Epidermal melanocyte (primary cell): ENCODE data around the gene CD69.
"Not testable (repeated sequence)": the region's sequence is repeated elsewhere in the genome, so short reads cannot be mapped to it uniquely, and the experiment has no call there.

Experiments used
- DNase-seq: peaks from one replicate; pipeline ENCODE4 v3.0.0; 2011; ENCODE audit warnings: low spot score; ENCODE audit not compliant: insufficient read length

CD69 gene

DNA sequence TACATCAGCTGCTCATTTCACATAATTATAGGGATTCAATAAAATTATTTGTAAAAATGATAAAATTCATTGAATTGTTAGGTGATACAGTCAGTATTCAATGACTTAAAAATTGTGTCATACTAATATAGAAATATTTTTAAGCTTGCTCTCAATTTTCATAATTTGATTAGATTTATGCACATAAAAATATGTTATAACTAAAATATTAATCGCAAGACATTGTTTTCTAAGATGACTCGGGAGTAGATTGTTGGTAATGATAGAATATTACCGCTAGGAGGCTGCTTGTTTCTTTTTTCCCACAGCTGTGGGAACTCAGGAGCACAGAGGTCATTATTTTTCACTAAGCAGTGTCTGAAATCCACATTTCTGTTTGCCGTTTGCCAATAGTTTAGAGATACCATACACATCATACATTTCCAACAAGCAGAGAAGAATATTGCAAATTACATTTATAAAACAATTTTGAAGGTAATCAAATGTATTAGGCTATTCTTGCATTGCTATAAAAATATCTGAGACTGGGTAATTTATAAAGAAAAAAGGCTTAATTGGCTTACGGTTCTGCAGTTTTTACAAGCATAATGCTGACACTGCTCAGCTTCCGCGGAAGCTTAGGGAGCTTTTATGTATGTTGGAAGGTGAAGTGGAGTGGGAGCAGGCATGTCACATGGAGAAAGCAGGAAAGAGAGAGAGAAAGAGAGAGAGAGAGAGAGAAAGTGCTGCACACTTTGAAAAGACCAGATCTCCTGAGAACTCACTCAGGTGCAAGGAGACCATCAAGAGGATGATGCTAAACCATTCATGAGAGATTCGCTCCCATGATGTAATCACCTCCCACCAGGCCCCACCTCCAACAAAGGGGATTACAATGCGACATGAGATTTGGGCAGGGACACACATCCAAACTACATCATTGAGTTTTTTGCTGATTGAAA, 9.2 kb downstream of the CD69 start:
- no peak for DNase-seq

DNA sequence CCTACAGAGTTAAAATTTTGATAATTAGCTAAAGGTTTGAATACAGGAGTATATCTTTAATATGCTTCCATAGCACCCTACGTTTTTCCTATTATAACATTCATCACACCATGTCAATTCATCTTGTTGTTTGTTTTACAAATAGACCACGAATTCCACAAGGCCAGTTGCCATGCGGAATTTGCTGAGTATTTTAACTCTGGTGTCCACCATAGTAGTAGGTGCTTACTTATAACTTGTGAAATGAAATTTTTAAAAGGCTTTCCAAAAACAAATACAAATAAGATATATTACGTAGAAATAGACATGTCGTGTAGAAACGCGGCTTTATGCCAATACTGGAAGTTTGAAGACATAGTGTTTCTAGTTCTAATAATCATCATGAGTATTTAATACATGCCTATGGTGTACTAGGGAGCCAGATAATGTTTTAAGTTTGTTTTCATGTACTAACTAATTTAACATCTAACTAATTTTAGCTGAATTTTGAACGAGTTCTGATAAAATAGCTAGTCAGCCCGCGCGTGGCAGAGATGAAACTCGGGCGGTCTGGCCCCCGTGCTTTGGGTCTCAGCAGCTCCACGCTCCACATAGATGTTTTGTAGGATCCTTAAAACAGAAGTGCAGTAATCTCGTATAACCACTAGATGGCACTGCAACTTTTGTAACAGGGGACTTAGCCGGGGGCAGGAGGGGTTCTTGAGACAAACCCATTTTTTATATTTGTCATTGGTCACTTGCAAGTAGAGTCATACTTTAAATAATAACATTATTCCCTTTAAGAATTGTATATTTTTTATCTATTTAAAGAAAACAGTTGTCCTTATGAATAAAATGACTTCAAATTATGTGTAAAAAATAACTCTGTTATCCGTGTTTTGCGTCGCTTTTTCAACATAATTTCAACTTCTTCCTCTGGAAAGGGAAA, 10.2 kb downstream of the CD69 start:
- DNase-seq, result peak; percentile 47

- no peak for DNase-seq
Observed at GRCh38 chr12:9749640-9750039, 11.1 kb downstream of the CD69 start.

DNA sequence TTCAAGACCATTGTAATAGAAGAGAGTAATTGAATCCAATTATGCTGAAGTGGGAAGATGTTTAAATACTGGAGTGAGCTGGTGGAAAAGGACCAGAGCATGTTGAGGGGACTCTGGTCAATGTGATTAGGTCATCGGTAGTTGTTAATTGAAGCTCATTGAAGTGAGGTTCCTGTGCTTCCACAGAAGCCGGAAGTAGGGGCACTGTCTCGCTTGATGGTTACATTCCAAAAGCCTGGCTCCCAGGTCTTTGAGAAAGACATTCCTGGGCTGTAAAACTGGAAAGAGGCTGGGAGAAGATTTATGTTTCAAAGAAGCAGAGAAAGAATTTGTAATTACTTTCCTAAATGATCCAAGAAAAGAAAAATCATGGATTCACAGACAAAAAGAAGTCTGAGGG, 15.5 kb downstream of the CD69 start:
- DNase-seq, result no peak

GRCh38 chr12:9742661-9743060, 18.0 kb downstream of the CD69 start:
- DNase-seq, result no peak

- no peak for DNase-seq
Observed at GRCh38 chr12:9741726-9742125, 19.0 kb downstream of the CD69 start.

- DNase-seq, result no peak
Observed at GRCh38 chr12:9740106-9740750, 20.5 kb downstream of the CD69 start.

GRCh38 chr12:9739404-9740105, 21.1 kb downstream of the CD69 start:
- DNase-seq, result not testable (repeated sequence)

DNA sequence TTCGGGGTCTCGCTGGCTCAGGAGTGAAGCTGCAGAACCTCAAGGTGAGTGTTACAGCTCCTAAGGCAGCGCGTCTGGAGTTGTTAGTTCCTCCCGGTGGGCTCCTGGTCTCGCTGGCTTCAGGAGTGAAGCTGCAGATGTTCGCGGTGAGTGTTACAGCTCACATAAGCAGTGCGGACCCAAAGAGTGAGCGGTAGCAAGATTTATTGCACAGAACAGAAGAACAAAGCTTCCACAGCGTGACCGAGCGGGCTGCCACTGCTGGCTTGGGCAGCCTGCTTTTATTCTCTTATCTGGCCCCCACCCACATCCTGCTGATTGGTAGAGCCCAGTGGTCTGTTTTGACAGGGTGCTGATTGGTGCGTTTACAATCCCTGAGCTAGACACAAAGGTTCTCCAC, 21.8 kb downstream of the CD69 start:
- DNase-seq, result not testable (repeated sequence)

DNA sequence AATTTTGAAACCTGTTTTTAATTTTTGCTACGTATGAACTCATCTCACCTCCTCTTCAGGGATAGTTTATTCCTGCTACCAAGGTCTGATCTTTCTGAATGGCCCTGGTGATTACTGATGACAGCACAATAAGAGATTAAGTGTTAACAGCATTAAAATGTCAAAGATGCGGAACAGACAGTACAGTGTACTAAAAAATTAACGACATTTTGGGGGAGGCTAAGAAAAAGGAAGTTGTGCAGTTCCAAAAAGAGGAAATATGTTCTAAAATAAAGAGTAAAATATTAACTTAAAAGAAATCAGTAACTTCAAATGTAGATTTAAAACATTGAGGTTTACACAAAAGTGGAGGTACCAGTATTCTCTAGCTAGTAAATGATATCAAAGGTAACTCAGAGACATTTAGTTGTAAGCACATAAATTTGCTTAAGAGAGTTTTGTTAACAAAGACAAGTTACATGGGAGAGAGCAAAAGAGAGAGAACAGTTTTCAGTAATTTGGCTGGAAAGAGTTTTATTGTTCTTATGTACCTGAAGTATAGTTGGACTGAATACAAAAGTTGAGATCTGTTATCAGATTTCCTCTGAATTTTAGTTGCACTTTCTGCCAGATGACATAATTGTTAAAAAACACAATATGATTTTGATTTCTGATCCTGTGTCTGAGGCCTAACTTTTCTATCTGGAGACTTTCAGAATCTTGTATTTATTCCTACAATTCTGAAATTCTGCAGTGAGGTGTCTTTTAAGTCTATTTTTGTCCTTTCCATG, 23.6 kb downstream of the CD69 start:
- no peak for DNase-seq

GRCh38 chr12:9735601-9736000, 25.1 kb downstream of the CD69 start:
- DNase-seq, result no peak

DNA sequence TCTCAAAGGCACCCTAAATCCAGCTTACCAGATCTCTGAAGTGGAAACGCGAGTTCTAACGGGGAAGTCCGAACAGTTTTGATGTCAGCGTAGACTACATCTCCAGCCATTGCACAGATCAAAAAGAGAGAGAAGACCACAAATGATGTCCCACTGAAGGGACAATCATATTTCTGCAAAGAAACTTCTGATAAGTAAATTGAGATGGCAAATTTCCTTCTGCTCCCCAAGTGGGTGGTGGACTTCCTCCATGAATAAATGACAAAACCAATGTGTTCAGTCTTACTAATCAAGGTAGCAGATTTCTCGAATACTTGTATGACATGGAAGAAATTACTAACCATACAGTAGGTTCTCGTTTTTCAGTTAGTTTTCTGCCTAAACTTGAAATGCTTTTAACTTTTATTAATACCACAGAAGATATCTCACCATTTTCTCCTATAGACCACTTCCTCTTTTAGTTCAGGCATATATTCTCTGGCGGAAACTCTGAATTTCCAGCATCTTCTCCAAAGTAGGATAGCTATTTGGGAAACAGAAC, 27.7 kb downstream of the CD69 start, which contains the start of gene CLECL1:
CLECL1 (minus strand) TSS at position 177 of the 541 bp plus-strand sequence.
- DNase-seq, result no peak

DNA sequence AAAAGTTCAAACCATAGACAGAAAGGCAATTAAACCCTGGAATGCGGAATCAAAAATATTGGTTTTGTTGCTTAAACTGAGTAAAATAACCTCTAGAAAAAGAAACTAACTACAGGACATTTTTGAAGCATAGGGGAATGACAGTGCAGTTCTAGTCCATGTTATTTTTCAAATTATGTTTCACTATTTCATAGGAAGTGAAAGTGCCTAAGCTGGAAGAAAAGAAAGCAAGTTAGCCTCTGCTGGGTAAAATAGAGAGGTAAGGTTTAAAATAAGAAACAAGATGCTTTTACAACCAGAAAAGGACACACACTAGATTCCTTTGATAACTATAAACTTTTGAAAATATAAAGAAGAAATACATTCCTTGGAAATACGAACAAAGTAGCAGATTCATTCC, 28.9 kb downstream of the CD69 start:
- no peak for DNase-seq

DNA sequence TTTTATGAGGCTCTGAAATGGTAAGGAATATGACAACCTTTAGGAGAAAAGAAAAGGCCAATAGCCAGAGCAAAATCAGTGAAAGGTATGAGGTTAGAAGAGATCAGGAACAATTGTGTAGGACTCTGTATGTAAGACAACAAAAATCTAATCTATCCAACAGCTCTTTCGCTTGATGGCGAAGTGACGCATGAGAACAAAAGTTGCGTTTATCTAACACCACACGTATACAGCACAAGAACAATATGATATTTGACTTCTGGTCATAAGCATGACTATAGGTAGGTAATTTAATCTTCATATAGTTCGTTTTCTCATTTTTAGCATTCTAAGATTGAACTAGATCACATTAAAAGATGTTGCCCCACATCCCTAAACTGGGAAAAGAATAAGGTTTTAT, 29.3 kb downstream of the CD69 start:
- DNase-seq, result no peak

- no peak for DNase-seq
Observed at GRCh38 chr12:9730591-9730990, 30.1 kb downstream of the CD69 start.

DNA sequence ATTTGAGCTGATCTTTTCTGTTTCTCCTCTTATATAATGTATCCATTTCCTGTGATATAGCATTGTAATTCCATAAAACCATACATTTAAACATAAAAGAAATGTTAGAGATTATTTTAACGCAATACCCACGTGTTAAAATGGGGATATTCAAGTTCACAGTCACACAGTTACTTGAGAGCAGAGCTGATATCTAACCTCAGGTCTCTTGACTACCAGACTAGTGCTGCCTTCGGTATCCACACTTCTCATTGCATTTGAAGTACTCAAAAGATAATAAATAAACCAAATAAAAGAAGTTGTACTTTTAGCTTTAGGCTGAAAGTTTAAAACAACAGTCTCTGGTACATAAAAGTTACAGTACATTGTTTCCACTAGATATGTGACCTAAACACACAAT, 30.7 kb downstream of the CD69 start:
- DNase-seq, result no peak

DNA sequence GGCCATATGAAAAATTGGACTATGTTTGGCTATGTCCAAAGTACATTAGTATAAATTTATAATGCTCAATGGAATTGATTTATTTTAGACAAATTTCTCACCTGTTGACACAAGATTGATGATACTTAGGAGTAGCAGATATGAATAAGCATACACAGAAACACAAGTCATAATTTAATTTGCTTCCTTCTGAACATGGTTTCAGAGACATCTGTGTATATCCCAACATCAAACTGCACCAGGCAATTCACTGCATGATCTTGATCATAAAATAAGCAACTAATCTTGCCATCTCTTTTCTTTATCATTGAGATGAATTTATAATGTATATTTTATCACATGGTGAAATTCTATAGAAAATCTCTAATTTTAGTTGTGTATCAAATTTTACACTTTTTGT, 31.6 kb downstream of the CD69 start:
- no peak for DNase-seq

DNA sequence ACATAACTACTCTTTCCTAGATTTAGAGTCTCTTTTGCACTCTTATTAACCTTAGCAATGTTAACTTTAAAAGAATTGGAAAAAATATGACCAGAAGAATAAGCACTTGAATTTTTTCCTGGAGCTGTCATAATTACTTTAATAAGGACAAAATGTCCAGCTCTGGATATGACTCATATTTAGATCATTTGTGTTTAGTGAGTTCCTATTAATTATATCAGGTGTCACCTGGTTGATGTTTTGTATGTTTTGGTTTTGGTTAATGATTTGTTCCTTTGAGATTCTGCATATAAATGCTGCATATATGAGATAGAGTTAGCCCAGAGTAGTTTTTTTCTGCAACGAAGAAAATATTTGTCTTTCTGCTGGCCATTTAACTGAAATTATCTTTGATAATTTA, 32.9 kb downstream of the CD69 start:
- no peak for DNase-seq

- no peak for DNase-seq
Observed at GRCh38 chr12:9725213-9725870, 35.4 kb downstream of the CD69 start.
